GM12892 (cell line): ENCODE results near the gene CFAP119.

ENCODE experiments used
- POLR2A ChIP-seq: IDR thresholded peaks from 2 replicates; pipeline ENCODE4 v1.6.1; 2011; ENCODE audit warnings: low read depth, low read length, control low read depth
- POLR2AphosphoS5 ChIP-seq: IDR thresholded peaks from 2 replicates; pipeline ENCODE4 v1.6.1; 2011; ENCODE audit warnings: low read depth, low read length, control low read depth

DNA sequence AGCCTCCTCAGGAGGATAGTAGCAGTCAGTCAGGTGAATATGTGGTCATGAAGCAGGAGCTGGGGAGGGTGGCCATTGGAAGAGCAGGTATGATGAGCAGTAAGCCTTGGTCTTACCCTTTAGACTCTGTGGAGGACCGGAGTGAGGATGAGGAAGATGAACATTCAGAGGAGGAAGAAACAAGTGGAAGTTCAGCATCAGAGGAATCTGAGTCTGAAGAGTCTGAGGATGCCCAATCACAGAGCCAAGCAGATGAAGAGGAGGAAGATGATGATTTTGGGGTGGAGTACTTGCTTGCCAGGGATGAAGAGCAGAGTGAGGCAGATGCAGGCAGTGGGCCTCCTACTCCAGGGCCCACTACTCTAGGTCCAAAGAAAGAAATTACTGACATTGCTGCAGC lies 50.1 kb downstream of the CFAP119 start:
- TF ChIP-seq POLR2A (no peak), POLR2AphosphoS5 (no peak)
